ENCODE data around the gene MFAP2.

- no peak for TF ChIP-seq CTCF (IDR thresholded peaks at IDR 0.05)
- no peak for TF ChIP-seq POLR2AphosphoS5 (IDR thresholded peaks at IDR 0.05; ENCODE audit: low read depth, low read length)
- TF ChIP-seq SIN3A (IDR thresholded peaks at IDR 0.05; ENCODE audit: borderline replicate concordance, insufficient read depth, low read depth, low read length): no peak
- TF ChIP-seq TCF7L2 (IDR thresholded peaks at IDR 0.05; ENCODE audit: low read depth, low read length): no peak
- TF ChIP-seq REST (IDR thresholded peaks at IDR 0.05; ENCODE audit: insufficient read depth in 1 of 2, low read depth in 2 of 2, low read length in 1 of 2): no peak
Measured at GRCh38 chr1:16978139-16978538, 2.3 kb downstream of the MFAP2 start.
